NCI-H2081 treated with DMSO at 0.1 percent for 48 hours (cell line): ENCODE data around the gene MTA1.

Experiments used
- DNase-seq: peaks from one replicate; lab custom pipeline; 2025; lab: John Stamatoyannopoulos, UW

Gene MTA1

GRCh38 chr14:105387530-105387922 is 32.1 kb upstream of the MTA1 start:
- DNase-seq = no peak

DNA sequence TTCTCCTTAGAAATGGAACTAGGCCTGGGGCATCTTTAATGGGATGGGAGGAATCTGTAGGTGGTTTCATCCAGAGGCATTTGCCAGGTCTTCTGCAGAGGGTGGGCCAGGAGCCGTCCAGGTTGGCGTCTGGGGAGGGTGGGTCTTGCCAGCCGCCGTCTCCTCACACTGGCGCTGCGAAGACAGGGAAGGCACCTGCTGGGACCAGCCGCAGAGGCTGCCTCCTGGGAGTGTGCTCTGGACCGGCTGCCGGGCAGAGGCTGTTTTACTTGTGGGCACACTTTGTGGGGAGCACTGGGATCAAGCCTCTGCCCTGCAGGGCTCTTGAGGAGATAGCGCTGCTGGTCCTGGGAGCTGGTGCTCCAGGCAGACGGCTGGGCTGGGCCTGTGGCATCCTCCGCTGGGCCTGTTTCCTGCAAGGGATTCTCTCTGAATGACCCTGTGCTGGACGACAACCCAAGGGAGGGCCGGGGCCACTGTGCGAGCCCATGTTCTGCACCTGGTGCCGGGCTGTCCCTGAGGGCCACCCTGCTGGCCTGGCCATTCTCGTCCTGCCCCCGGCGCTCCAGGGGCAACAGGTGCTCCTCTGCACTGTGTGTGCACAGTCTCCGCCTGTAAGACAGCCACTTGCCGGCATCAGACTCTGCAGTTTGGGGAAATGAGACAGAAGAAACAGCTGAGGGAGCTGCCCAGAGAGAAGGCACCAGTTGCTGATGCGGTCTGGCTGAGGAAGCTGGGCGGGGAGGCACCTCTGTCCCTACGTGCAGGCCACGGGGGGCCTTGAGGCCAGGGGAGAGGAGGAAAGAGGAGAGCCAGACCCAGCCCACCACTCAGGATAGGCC is 31.3 kb upstream of the MTA1 start:
- DNase-seq = no peak

DNA sequence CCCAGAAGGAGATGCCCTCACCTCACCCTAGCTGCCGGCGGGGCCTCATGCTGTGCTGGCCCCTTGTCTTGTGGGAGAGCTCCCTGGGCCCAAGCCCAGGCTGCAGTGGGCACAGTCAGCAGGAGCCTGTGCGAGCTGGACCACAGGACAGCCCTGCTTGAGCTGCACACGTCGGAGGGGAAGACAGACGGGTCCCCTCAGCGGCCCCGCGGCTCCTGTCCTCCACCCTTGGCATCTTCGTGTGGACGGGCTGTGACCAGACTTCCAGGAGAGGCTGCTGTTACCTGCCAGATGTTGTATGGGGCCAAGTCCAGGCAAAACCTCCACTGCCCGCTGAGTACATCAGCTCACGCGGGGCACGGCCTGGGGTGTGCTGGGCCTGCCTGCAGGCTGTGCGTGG is 30.7 kb upstream of the MTA1 start:
- no peak for DNase-seq

DNA sequence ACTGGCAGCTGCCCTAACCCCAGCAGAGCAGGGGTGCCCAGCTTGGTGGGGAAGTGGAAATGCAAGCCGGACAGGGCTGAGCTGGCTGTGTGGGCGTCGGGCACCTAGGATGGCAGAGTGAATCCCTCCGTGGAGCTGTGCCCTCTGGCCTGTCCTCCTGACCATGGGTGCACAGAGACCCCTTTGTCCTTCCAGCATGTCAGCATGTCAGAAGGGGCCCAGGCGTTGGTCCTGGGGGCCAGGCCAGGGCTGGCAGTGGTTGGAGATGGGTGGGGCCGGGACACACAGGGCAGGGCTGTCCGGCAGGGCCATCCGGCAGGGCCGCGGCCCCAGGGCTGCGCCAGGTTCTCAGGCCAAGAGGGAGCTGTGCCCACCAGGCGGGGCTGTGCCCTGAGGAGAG is 30.1 kb upstream of the MTA1 start:
- no peak for DNase-seq

- DNase-seq = no peak
These were observed 29.4 kb upstream of the MTA1 start for GRCh38 chr14:105389976-105390848.

GRCh38 chr14:105390849-105391500 is 28.7 kb upstream of the MTA1 start:
- DNase-seq = no peak

DNA sequence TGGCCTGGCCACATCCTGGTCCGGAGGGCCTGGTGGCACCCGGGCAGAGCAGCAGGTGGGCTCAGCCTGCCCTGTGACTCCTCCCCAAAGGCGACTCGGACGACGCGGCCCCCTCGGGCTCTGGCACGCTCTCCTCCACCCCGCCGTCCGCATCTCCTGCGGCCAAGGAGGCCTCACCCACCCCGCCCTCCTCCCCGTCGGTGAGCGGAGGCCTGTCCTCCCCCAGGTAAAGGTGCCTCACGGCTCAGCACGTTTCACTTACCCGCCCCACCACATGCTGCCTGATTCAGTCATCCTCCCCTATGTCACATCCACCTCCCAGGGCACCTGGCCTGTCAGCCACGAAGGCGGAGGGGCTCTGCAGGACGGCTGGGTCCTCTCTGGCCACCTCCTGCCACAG is 28.1 kb upstream of the MTA1 start:
- no peak for DNase-seq

DNA sequence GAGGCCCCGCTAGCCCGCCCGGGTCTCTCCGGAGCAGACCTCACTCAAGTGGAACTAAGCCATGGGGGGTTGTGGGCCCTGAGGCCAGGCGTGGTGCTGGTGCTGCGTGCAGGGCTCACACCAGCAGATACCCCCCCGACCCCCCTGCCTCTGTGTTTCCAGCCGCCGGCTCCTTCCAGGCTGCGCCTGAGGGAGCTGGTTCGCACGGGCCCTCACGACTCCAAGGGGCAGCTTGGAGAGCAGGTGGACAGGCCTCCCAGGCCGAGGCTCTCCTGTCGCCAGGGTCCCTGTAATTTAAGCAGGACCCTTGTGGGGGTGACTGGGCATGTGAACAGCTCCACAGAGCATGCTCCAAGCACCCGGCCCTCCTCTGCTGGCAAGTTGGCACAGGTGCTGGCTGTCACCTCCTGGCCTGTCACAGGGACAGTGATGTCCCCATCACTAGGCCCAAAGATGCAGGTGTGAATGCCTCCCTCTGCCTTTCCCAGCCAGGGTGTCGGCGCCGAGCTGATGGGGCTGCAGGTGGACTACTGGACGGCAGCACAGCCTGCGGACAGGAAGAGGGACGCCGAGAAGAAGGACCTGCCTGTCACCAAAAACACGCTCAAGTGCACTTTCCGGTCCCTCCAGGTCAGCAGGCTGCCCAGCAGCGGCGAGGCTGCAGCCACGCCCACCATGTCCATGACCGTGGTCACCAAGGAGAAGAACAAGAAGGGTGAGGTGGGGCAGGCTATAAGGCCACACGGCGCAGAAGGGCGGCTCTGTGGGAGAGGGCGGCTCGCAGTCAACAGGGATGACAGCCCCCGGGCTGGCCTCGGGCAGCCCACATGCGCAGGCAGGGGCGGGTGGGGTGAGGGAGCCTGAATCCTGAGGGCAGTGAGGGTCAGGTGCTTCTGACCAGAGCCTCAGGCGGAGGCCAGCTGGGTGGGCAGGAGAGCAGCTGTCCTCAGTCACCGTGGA is 27.2 kb upstream of the MTA1 start:
- DNase-seq = no peak

- DNase-seq = no peak
These were observed 26.5 kb upstream of the MTA1 start for GRCh38 chr14:105393151-105393550.

DNA sequence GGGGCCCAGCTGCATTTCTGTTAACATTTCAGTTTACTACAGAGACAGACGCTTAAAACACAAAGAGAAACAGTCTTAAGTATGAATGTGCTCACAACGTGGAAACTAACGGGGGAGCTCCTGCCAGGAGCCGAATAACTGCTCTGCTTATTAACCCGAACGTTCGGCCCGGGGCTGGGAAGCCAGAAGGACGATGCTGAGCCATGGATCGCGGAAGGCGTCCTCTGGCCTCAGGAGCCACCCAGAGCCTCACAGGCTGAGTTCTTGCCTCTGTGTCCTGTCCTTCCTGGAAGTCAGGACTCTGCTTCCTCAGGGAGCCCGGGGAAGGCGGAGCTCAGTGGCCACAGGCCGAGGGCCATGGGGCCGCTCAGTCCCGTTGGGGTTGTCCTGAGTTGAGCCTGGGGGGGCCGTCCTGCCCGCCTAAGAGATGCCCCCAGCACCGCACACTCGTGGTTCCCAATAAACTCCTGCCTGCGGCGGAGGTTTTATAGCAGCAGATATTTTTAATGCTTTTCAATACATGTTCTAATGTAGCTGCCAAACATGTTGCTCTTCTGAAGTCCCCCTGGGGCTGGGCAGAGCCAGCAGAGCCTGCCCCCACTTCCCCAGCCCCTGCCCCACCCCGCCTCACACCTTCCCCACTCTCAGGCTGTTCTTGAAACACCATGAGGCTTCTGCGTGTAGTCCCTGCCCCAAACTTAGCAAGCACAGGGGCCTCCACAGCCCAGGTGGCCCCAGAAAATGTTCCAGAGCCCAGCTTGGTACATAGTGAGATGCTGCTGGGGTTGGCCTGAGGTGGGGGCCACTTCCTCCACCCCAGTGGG is 24.7 kb upstream of the MTA1 start:
- DNase-seq = no peak

GRCh38 chr14:105395538-105395854 is 24.1 kb upstream of the MTA1 start:
- no peak for DNase-seq

- no peak for DNase-seq
These were observed 22.2 kb upstream of the MTA1 start for GRCh38 chr14:105397350-105397931.

DNA sequence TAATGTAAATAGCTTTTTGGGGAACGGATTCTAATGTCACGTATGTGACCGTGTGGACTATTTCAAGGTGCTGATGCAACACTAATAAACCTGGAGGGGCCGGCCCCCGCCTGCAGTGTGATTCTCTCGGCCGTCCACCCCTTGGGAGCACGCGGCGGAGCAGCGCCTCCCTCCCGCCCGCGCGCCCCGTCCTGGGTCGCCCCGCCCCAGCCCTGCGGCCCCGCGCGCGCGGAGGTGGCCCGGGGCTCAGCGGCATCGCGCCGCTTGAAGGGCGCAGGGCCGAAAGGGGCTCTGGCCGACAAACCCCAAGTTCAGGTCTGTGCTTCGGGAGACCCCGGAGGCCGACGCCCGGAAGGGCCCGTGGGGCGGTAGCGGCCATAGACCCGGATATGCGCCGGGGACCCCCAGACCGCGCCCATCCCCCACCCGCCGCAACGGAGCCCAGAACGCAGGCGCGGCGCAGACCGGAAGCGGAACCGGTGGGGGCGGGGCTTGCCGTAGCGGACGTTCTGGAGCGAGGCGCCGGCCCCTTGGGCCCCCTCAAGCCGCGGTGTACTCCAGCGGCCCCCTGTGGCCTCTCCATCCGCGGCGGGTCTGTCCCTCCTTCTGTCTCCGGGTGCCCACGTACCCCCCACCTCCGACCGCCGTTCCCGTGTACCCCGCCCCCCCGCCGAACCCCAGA is 21.4 kb upstream of the MTA1 start, which contains the start of gene TEX22:
TEX22 (plus strand) TSS at position 495 of the 682 bp plus-strand sequence. CDS start 803 bp downstream, outside the sequence.
- DNase-seq = no peak

DNA sequence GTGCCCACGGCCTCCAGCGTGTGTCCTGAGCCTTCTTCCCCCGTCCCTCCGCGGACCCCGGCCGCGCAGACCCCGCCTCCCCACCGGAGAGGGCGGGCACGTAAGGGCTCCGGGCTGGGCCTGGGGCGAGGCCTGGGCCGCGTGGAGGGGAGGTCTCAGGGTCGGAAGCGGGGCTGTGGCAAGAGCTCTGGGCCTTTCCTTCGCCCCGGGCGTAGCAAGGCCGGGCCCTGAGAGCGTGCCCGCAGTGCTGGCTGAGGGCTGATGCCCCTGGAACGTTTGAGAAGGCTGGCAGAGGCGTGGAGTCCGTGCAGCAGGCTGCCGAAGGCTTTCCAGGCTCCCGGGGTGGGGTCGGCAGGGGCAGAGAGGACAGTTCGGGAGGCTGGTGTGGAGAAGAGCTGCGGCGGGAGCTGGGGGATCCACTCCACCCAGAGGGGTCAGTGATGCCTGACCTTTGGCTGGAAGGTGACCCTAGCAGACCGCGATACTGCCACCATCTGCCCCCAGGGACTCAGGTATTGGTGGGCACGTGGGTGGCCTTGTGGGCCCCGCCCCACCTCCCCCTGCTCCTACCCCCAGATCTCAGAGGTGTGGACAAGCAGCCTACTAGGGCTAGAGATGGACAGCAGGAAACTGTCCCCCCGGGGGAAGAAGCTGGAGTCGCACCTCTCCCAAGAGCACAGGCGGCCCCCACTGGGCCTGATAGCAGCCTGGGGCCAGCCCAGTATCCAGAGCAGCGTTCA is 20.7 kb upstream of the MTA1 start:
- no peak for DNase-seq

DNA sequence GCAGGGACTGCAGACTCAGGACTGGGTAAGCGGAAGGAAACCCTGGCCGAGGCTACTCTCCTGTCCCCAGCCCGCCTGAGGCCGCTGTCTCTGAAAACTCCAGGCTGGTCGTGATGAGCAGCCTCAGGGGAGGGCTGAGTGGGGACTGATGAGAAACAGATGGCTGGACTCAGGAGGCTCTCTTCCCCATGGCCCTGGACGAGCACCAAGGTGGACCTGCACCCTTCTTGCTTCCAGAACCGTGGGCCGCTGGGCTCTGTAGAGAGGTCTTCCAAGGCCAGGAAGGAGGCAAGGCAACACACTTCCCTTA is 20.2 kb upstream of the MTA1 start:
- no peak for DNase-seq

GRCh38 chr14:105400016-105400415 is 19.6 kb upstream of the MTA1 start:
- DNase-seq = no peak

DNA sequence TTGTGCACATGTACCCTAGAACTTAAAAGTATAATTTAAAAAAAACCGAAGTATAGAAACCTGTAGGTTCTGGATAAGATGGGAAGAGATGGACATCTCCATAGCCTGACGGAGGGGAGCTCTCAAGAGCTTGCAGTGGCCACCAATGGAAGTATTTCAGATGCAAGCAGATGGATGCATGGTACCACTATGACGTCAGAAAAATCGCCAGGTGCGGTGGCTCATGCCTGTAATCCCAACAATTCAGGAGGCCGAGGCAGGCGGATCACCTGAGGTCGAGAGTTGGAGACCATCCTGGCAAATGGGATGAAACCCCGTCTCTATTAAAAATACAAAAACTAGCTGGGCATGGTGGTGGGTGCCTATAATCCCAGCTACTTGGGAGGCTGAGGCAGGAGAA is 17.9 kb upstream of the MTA1 start:
- DNase-seq = no peak

GRCh38 chr14:105408592-105408991 is 11.0 kb upstream of the MTA1 start:
- DNase-seq = no peak

DNA sequence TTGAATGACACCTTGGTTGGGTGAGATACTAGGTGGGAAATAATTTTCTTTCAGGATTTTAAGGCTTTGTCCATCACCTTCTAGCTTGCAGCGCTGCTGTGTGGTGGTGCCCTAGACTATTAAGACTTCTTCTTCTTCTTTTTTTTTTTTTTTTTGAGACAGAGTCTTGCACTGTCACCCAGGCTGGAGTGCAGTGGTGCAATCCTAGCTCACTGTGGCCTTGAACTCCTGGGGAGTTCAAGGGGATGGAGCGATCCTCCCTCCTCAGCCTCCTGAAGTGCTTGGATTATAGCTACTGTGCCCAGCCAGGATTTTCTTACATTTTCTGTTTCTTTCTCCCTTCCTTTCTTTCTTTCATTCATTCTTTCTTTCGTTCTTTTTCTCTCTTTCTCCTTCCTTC is 10.3 kb upstream of the MTA1 start:
- DNase-seq = no peak
